Kidney (tissue), 14 donors: ENCODE measurements around the gene TCERG1L. TPM values are rescaled to one million over a fixed set of nuclear protein-coding genes. Genes with fewer than 3 reads are reported as not detected.
A peak's percentile ranks its signal among the peaks of the same experiment; 100 is the strongest.

Source experiments
- DNase-seq, 5 donors: peaks; one replicate each; pipeline ENCODE4 v3.0.0-alpha.2; 2013 to 2020
- FAIRE-seq: peaks from 2 replicates; lab custom pipeline; 2012; peaks lifted over from hg19 to GRCh38; lab: Jason Lieb, UNC
- H3K27ac ChIP-seq, 2 donors: one replicate each; pipeline ENCODE4 v1.7.0; 2013; ENCODE audit warnings: low read depth in 2 of 2, low read length in 2 of 2, inconsistent platforms in 1 of 2
- H3K27me3 ChIP-seq: one replicate; pipeline ENCODE4 v1.7.1; 2013; ENCODE audit warnings: low read length, inconsistent platforms; ENCODE audit not compliant: control insufficient read depth, insufficient read depth
- H3K36me3 ChIP-seq, 3 donors: one replicate each; pipeline versions ENCODE4 v1.7.0 to v1.7.1; 2013; ENCODE audit warnings: low read length in 3 of 3, control low read depth in 1 of 3, inconsistent platforms in 1 of 3; ENCODE audit not compliant: insufficient read depth in 3 of 3, control insufficient read depth in 2 of 3
- H3K4me1 ChIP-seq, 3 donors: one replicate each; pipeline versions ENCODE4 v1.7.0 to v1.7.1; 2013; ENCODE audit warnings: low read length in 3 of 3, inconsistent platforms in 1 of 3, low read depth in 1 of 3; ENCODE audit not compliant: control insufficient read depth in 2 of 3, insufficient read depth in 2 of 3
- H3K4me3 ChIP-seq, 3 donors: one replicate each; pipeline versions ENCODE4 v1.7.0 to v1.8.1; 2013; ENCODE audit warnings: low read length in 3 of 3, control low read depth in 1 of 3, inconsistent platforms in 1 of 3
- H3K9ac ChIP-seq, 3 donors: one replicate each; pipeline versions ENCODE4 v1.7.0 to v1.7.1; 2013; ENCODE audit warnings: low read length in 3 of 3, control low read depth in 1 of 3, inconsistent platforms in 1 of 3
- H3K9me3 ChIP-seq, 3 donors: one replicate each; pipeline versions ENCODE4 v1.7.0 to v1.7.1; 2013; ENCODE audit warnings: low read length in 3 of 3, control low read depth in 1 of 3, inconsistent platforms in 1 of 3; ENCODE audit not compliant: control insufficient read depth in 2 of 3, insufficient read depth in 1 of 3
- intact Hi-C: fragments of 100-400 bp; cut with DNase I; formaldehyde crosslinking; loops from one replicate; pipeline ENCODE4 v1.11.1; 2022
- polyA plus RNA-seq: library from polyadenylated mRNA; stranded (reverse); fragments of 350-450 nt; fragmentation: Illumina TruSeq; extraction: RNeasy Lipid Tissue Mini Kit (QIAGEN cat#74804); gene quantifications from one replicate; pipeline ENCODE4 v1.2.3, GENCODE V29; 2014; ENCODE audit warnings: low read depth, low replicate concordance; ENCODE audit not compliant: insufficient read depth
- total RNA-seq: library from RNA; stranded (reverse); fragmentation: NEBNext Ultra II Directional; extraction: Animal tissue kit (Norgen Biotek cat#: 25700); gene quantifications from one replicate; pipeline ENCODE4 v1.2.1, GENCODE V29; 2021
- TF ChIP-seq, protein P1 (sequence below): IDR thresholded peaks from 3 replicates; pipeline ENCODE4 v1.5.1; 2012; ENCODE audit warnings: mild to moderate bottlenecking, moderate library complexity, borderline replicate concordance; ENCODE audit not compliant: insufficient read depth; ENCODE audit errors: extremely low read depth
- donor health status: control.
- donor health status: control.
- donor health status: control.
- donor health status: control.
- donor health status: control.
- donor health status: DM: yes; HTN: yes; CAD: no.
- donor health status: Normal renal cell carcinoma (clear cell type).

Gene TCERG1L
- total and polyA plus RNA-seq, 2 donors from 2014 or later, result not detected

DNA sequence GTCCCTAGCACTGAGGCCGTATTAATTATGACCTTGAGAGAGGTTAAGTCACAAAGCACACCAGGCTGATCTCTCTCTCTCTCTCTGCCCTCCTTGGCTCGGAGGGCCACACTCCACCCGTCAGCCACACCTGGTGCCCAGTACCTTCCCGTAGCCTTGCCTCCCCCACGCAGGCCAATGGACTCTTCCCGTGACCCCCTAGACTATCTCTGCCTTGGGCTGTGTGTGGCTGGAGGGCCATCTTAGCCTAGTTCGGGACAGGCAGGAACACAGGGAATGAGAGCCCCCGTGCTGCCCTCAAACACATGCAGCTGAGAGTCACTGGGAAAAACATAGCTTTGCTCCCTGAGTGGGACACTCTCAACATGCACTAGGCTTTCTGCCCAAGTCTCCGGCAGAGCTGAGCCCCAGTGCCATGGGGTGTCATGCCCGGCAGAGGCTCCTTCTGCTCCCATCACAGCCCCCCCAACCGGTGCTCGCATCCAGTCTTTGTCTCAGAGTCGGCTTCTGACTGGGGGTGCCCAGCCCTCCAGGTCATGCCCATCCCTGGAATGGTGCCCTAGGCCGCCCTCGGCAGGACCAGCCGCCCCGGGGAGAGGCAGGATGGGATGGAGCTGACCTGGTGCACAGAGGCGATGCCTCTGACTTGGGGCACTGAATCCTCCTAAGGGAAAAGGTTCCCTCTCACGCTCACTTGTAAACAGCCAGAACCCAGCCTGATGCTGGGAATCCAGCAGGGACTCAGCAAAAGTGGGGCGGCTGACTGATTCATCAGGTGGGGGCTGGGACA lies 63.0 kb downstream of the TCERG1L start:
- DNase-seq, result no peak
- no peak for FAIRE-seq
- no peaks in the 10 kb centered on the region for H3K36me3 ChIP-seq
- H3K27me3 ChIP-seq, result peaks cover 2% of the 10 kb centered on the region
- no peaks in the 10 kb centered on the region for H3K4me1 ChIP-seq
- TF ChIP-seq, protein P1, sequence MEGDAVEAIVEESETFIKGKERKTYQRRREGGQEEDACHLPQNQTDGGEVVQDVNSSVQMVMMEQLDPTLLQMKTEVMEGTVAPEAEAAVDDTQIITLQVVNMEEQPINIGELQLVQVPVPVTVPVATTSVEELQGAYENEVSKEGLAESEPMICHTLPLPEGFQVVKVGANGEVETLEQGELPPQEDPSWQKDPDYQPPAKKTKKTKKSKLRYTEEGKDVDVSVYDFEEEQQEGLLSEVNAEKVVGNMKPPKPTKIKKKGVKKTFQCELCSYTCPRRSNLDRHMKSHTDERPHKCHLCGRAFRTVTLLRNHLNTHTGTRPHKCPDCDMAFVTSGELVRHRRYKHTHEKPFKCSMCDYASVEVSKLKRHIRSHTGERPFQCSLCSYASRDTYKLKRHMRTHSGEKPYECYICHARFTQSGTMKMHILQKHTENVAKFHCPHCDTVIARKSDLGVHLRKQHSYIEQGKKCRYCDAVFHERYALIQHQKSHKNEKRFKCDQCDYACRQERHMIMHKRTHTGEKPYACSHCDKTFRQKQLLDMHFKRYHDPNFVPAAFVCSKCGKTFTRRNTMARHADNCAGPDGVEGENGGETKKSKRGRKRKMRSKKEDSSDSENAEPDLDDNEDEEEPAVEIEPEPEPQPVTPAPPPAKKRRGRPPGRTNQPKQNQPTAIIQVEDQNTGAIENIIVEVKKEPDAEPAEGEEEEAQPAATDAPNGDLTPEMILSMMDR, result no peak
- no peak overlapping the region for H3K4me3 ChIP-seq
- H3K9ac ChIP-seq, result no peak overlapping the region
- no peak overlapping the region for H3K27ac ChIP-seq
- H3K9me3 ChIP-seq, result no peaks in the 10 kb centered on the region
- intact Hi-C loops, result no loop called here

DNA sequence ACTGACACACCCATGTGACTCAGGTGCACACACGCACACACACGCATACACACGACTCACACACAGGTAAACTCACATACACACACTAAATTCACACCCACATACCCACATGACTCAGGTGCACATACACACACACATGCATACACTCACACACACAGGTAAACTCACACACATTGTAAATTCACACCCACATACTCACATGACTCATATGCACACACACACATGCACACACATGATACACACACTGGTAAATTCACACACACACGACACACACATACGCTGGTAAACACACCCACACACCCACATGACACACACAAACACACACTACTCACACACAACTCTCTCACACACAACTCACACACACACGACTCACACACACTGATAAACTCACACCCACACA lies 63.6 kb downstream of the TCERG1L start:
- DNase-seq (no peak), FAIRE-seq (no peak)
- Histone ChIP-seq H3K4me1 (no peaks in the 10 kb centered on the region), H3K9ac (no peak overlapping the region), H3K9me3 (no peaks in the 10 kb centered on the region), H3K4me3 (no peak overlapping the region), H3K27ac (no peak overlapping the region), H3K36me3 (no peaks in the 10 kb centered on the region), H3K27me3 (peaks cover 2% of the 10 kb centered on the region)
- intact Hi-C loops, result no loop called here
- TF ChIP-seq, protein P1, result no peak

DNA sequence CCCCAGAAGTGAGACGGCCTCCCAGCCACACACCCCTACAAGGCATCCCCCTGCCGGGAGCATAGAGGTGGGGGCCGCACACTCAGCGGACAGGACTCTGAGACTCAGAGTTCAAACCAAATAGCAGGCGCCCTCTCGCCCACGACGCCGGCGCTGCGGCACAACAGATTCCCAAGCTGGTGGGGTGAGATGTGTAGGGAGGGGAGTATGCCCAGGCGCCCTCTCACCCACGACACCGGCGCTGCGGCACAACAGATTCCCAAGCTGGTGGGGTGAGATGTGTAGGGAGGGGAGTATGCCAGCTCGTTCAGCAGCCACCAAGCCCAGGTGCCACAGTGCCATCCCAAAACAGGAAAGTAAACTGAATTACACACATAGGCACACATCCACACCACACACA lies 64.7 kb downstream of the TCERG1L start:
- Histone ChIP-seq H3K9me3 (no peaks in the 10 kb centered on the region), H3K9ac (no peak overlapping the region), H3K36me3 (no peaks in the 10 kb centered on the region), H3K4me1 (no peaks in the 10 kb centered on the region), H3K4me3 (no peak overlapping the region), H3K27me3 (peaks cover 2% of the 10 kb centered on the region), H3K27ac (no peak overlapping the region)
- DNase-seq (peak in 2 of 5 donors; percentile 12 to 29), FAIRE-seq (no peak)
- intact Hi-C loops, result no loop called here
- TF ChIP-seq, protein P1, result no peak

DNA sequence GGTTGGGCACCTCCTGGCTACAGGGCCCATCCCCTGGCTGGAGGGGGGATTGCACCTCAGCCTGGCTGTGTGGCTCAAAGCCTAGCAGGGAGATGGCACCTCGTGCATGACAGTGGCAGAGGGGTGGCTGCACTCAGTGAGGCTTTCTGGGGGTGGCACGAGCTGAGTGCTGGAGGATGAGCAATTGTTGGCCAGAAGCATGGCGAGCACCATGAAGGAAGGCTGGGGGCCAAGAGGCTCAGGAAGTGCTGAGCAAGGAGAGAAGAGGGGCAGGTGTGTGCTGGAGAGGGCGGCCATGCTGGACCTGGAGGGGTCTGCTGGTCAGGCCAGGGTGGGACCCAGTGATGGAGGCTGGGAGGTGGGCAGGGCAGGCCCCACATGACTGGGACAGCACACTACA lies 65.4 kb downstream of the TCERG1L start:
- no peaks in the 10 kb centered on the region for H3K36me3 ChIP-seq
- no peaks in the 10 kb centered on the region for H3K9me3 ChIP-seq
- FAIRE-seq (no peak), DNase-seq (no peak)
- no peak overlapping the region for H3K9ac ChIP-seq
- no peak overlapping the region for H3K27ac ChIP-seq
- H3K4me3 ChIP-seq, result no peak overlapping the region
- peaks cover 2% of the 10 kb centered on the region for H3K27me3 ChIP-seq
- no peaks in the 10 kb centered on the region for H3K4me1 ChIP-seq
- TF ChIP-seq, protein P1, result no peak
- intact Hi-C loops, result no loop called here
